ENCODE measurements around the gene PLD4.
"Not testable (repeated sequence)": the region's sequence is repeated elsewhere in the genome, so short reads cannot be mapped to it uniquely, and the experiment has no call there.

The PLD4 gene

GRCh38 chr14:104924421-104925213 is at the start of gene PLD4:
Gene PLD4, plus strand, starts transcription at chr14:104924879. Its CDS starts 2,262 bp downstream, at chr14:104927141.
- no peak for DNase-seq (ENCODE audit: low spot score)

DNA sequence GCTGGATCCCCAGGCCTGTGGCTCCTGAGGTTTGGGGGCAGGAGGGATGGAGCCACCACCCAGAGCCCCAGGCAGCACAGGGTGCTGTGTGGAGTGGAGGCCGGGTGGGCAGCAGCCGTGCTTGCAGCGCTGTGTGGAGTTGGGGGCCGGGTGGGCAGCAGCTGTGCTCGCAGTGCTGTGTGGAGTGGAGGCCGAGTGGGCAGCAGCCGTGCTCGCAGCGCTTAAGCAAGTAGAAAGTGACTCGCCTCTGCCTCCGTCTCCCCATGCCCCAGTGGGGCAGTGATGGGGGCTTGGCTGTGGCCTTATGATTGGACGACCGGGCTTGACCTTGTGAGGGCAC is 49.3 kb upstream of the PLD4 start:
- no peak for DNase-seq (ENCODE audit: low spot score)

DNA sequence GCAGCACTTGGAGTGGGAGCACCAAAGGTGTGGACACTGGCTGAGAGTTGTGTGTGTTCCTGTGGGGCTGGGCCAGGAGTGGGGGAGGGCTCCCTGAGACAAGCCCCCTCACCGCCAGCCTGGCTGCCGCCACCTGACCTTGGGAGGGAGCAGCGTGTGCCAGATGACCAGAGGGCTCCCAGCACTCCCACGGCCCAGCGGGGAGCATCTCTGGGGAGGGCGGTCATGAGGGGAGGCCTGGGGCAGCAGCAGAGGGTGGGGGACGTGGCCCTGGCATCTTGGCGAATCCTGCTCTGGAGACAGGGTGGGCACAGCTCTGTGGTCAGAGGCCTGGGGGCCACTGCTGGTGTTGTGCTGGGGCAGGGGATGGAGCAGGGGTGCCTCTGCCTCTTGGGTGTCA is 48.9 kb upstream of the PLD4 start:
- DNase-seq (ENCODE audit: low spot score) = peak; percentile 10

DNA sequence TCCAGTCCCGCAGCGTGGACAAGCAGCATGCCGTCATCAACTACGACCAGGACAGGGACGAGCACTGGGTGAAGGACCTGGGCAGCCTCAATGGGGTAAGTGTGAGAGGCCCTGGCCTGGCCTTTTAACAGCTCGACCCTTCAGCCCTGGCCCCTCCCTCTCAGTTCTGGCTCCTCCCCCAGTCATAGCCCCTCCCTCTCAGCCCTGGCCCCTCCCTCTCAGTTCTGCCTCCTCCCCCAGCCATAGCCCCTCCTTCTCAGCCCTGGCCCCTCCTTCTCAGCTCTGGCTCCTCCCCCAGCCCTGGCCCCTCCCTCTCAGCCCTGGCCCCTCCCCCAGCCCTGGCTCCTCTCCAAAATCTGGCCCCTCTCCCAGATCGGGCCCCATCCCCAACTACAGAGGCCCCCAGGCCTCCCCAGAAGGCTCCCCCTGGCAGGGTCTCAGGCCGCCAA is 48.4 kb upstream of the PLD4 start:
- DNase-seq (ENCODE audit: low spot score) = peak; percentile 86

- DNase-seq (ENCODE audit: low spot score) = peak; percentile 7
Observed at GRCh38 chr14:104877066-104877805, 47.4 kb upstream of the PLD4 start.

- DNase-seq (ENCODE audit: low spot score) = no peak
Observed at GRCh38 chr14:104877806-104878550, 46.7 kb upstream of the PLD4 start.

GRCh38 chr14:104878582-104878981 is 46.1 kb upstream of the PLD4 start:
- peak; percentile 6 for DNase-seq (ENCODE audit: low spot score)

GRCh38 chr14:104879201-104879982 is 45.3 kb upstream of the PLD4 start:
- peak; percentile 10 for DNase-seq (ENCODE audit: low spot score)

DNA sequence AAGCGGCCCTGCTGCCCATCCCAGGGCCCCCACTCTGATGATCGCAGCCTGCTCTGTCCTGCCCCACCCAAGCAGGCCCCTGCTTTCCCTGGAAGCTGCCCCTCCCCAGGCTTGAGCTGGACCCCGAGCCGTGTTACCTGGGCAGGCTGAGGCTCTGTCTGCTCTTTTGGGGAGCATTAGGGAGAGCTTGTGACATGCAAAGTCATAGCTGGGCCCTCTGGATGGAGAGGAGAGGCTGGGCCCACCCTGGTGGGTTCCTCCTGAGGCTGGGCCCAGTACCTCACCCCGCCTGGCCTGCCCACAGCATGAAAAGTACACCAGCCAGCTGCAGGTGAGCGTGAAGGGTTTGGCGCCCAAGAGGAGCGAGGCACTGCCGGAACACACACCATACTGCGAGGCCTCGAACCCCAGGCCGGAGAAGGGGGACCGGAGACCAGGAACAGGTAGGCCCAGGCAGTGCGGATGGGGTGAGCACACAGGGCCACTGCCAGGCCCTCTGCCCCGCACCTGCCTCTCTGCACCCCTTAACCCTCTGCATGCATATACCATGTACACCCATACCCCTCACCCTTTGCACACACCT is 44.6 kb upstream of the PLD4 start:
- no peak for DNase-seq (ENCODE audit: low spot score)

DNA sequence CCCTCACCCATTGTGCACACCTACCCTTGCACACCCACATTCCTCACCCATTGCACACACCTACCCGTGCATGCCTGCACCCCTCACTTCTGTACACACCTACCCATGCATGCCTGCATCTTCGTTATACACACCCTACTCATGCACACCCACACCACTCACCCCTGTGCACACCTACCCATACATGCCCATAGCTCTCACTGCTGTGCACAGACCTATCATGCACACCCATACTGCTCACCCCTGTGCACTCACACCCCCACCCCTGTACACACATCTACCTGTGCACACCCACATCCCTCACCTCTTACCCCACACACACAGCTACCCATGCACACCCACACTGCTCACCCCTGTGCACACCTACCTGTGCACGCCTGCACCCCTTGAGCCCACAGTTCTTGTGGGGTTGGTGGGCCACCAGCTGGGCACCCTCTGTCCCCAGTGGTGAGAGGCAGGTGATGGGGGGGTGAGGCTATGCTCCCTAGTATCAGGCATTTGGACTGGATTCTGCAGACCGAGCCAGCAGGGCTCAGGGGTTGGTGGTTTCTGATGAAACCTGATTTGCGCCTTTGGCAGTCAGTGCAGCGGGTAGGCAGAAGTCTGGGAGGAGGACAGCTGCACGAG is 44.0 kb upstream of the PLD4 start:
- no peak for DNase-seq (ENCODE audit: low spot score)

- DNase-seq (ENCODE audit: low spot score) = peak; percentile 10
Observed at GRCh38 chr14:104881369-104881979, 43.2 kb upstream of the PLD4 start.

- DNase-seq (ENCODE audit: low spot score) = peak; percentile 94
Observed at GRCh38 chr14:104882325-104882973, 42.2 kb upstream of the PLD4 start.

DNA sequence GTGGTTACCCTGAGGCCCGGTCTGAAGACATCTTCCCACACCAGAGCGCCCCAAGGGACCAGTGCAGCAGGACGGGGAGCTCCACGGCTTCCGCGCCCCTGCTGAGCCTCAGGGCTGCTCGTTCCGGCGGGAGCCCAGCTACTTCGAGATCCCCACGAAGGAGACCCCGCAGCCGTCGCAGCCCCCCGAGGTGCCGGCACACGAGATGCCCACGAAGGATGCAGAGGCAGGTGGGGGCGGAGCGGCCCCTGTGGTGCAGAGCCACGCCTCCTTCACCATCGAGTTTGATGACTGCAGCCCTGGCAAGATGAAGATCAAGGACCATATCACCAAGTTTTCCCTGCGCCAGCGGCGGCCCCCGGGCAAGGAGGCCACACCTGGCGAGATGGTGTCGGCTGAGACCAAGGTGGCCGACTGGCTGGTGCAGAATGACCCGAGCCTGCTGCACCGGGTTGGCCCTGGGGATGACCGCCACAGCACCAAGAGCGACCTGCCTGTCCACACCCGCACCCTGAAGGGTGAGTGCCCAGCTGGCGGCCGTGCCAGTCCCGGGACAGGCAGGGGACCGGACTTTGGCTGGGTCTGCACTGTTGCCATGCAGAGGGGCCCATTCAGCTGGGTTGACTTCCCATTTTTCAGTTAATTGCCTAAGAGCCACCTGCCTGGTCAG is 41.6 kb upstream of the PLD4 start:
- peak; percentile 11 for DNase-seq (ENCODE audit: low spot score)

DNA sequence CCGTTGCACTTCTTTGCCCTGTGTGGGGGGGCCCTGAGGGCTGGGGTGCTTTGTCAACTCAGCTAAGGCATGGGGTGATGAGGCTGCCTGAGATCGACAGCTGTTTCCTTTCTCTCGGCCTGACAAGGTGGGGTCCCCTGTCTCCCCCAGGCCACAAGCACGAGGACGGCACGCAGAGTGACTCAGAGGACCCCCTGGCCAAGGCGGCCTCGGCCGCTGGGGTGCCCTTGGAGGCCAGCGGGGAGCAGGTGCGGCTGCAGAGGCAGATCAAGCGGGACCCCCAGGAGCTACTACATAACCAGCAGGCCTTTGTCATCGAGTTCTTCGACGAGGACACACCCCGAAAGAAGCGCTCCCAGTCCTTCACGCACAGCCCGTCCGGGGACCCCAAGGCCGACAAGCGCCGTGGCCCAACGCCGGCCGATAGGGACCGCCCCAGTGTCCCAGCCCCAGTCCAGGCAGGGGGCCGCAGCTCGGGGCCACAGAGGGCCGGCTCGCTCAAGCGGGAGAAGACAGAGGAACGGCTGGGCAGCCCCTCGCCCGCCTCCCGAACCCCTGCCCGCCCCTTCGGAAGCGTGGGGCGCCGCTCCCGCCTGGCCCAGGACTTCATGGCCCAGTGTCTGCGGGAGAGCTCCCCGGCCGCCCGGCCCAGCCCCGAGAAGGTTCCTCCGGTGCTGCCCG is 40.9 kb upstream of the PLD4 start:
- peak; percentile 21 for DNase-seq (ENCODE audit: low spot score)

GRCh38 chr14:104884381-104884780 is 40.3 kb upstream of the PLD4 start:
- DNase-seq (ENCODE audit: low spot score) = not testable (repeated sequence)

DNA sequence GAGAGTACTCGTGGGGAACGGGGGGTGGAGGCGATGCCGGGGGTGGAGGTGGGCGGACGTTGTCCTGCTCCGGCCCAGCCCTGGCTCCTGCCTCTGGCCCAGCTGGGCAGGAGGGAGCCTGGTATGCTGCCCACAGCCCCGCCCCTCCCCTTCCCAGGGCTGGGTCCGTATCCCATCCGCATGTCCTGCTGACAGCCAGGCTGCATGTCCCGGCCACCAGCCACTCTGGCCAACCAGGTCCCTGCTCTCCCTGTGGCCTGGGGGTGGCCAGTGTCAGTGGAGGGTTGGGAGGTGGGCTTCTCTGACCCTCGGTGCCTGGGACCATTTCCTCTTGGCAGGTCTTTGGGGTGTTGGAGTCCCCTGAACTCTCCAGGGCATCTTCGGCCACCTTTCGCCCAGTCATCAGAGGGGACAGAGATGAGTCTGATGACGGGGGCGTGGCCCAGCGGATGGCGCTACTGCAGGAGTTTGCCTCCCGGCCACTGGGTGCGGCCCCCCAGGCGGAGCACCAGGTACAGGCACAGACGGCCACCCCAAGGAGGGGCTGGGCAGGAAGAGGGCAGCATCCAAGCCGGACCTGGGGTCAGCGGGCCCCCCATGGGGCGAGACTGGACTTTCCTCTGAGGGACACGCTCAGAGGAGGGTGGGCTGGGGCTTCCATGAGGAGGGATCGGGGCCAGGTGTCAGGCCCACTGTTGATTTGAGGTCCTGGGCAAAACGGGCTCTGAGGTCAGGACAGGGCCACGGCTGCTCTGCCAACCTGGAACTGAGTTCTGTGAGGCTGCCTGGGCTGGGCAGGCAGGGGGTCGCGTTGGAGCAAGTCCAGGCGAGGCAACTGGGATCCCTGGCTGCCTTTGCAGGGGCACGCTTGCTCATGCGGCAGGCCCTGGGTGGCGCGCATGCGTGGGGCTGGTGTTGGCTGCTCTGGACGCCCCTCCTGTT is 39.4 kb upstream of the PLD4 start:
- DNase-seq (ENCODE audit: low spot score) = peak; percentile 37

- peak; percentile 29 for DNase-seq (ENCODE audit: low spot score)
Observed at GRCh38 chr14:104885973-104886689, 38.5 kb upstream of the PLD4 start.

Data from iPS-NIHi11 (cell line).